Activated CD8-positive, alpha-beta T cell treated with anti-CD3 and anti-CD28 coated beads, Interleukin-2, amount 10 ng/mL, durations not matched to agents 7 days and 5 days (primary cell): ENCODE results near the gene SF3B3. TPM values are rescaled to one million over a fixed set of nuclear protein-coding genes. Genes with fewer than 3 reads are reported as not detected.
"Not testable (repeated sequence)": the region's sequence is repeated elsewhere in the genome, so short reads cannot be mapped to it uniquely, and the experiment has no call there.

Source experiments
- ATAC-seq: fragments of 150-1000 bp; cut with Tn5 transposase; one replicate; pipeline ENCODE4 v1.10.0; 2021; ENCODE audit warnings: moderate library complexity
- CTCF ChIA-PET: fragments of 350-600 bp; sonication (Branson Sonifier 250); formaldehyde crosslinking; loops from one replicate; lab custom pipeline; 2021; ENCODE audit warnings: antibody characterized with exemption; lab: Charles Lee
- POLR2A ChIA-PET: fragments of 350-600 bp; sonication (Branson Sonifier 250); formaldehyde crosslinking; loops from one replicate; lab custom pipeline; 2021; ENCODE audit warnings: antibody characterized with exemption; lab: Charles Lee
- DNase-seq: peaks from one replicate; pipeline ENCODE4 v3.0.0-alpha.2; 2020
- H3K27ac Mint-ChIP-seq: one replicate; pipeline ENCODE4 v1.8.0; 2021; ENCODE audit warnings: mild to moderate bottlenecking, mixed read lengths
- H3K27me3 Mint-ChIP-seq: one replicate; pipeline ENCODE4 v1.8.0; 2021; ENCODE audit warnings: low read depth, mixed read lengths
- H3K36me3 Mint-ChIP-seq: one replicate; pipeline ENCODE4 v1.8.0; 2021; ENCODE audit warnings: low read depth, mixed read lengths
- H3K4me1 Mint-ChIP-seq: one replicate; pipeline ENCODE4 v1.8.0; 2021; ENCODE audit warnings: low read depth, mixed read lengths
- H3K4me3 Mint-ChIP-seq: one replicate; pipeline ENCODE4 v1.8.0; 2021; ENCODE audit warnings: mild to moderate bottlenecking, mixed read lengths
- H3K9me3 Mint-ChIP-seq: one replicate; pipeline ENCODE4 v1.8.0; 2022; ENCODE audit warnings: mixed read lengths; ENCODE audit not compliant: insufficient read depth
- total RNA-seq, 2 experiments: library from RNA; stranded (reverse); gene quantifications; one replicate each; pipeline ENCODE4 v1.2.3, GENCODE V29; 2021

SF3B3 gene
- total RNA-seq, 2 experiments from 2014 or later: 399 to 420 TPM

GRCh38 chr16:70577256-70577698 is 53.7 kb downstream of the SF3B3 start:
- Mint-ChIP-seq H3K27me3 (no peaks in the 10 kb centered on the region), H3K4me1 (peaks cover 9% of the 10 kb centered on the region), H3K36me3 (peaks cover 32% of the 10 kb centered on the region), H3K27ac (no peak overlapping the region), H3K4me3 (no peak overlapping the region), H3K9me3 (no peaks in the 10 kb centered on the region)
- ChIA-PET POLR2A (no interaction called here), CTCF (interaction anchor here (1.9 kb wide), 1 partner anchor 68 kb away, joined by 4 read pairs; no protein-coding TSS in a partner anchor)
- ATAC-seq (no peak), DNase-seq (no peak)

DNA sequence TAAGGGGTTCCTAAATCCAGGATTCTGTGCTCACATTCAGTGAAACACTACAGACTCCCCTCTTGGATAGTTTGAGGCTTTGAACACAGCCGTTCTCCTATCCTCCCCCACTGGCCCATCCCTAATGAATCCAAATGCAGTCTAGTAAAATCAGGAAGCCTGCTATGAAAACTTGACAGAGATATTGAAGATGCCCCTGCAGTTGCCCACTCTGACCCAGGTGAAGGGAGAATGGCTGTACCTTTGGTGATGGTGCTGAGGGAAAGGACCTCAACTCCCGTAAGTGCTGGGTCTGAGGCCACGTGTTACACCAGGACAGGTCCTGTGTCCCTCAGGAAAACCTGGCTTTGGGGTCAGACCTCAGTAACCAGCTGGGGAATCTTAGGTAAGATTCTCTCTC is 54.4 kb downstream of the SF3B3 start:
- peaks cover 2% of the 10 kb centered on the region for H3K27me3 Mint-ChIP-seq
- H3K4me3 Mint-ChIP-seq: no peak overlapping the region
- no peak overlapping the region for H3K27ac Mint-ChIP-seq
- peaks cover 5% of the 10 kb centered on the region for H3K4me1 Mint-ChIP-seq
- ChIA-PET CTCF (interaction anchor here (1.7 kb wide), 1 partner anchor 193 kb away, joined by 3 read pairs; no protein-coding TSS in a partner anchor), POLR2A (interaction anchor here (0.6 to 1.0 kb wide), 2 partner anchors 9 to 191 kb away, joined by 3 to 4 read pairs; no protein-coding TSS in a partner anchor)
- DNase-seq: no peak
- peaks cover 25% of the 10 kb centered on the region for H3K36me3 Mint-ChIP-seq
- ATAC-seq: no peak
- no peaks in the 10 kb centered on the region for H3K9me3 Mint-ChIP-seq

- H3K27ac Mint-ChIP-seq: no peak overlapping the region
- peaks cover 2% of the 10 kb centered on the region for H3K27me3 Mint-ChIP-seq
- H3K4me3 Mint-ChIP-seq: no peak overlapping the region
- no peak for ATAC-seq
- no peaks in the 10 kb centered on the region for H3K9me3 Mint-ChIP-seq
- POLR2A ChIA-PET: no interaction called here
- peaks cover 3% of the 10 kb centered on the region for H3K4me1 Mint-ChIP-seq
- peaks cover 14% of the 10 kb centered on the region for H3K36me3 Mint-ChIP-seq
- CTCF ChIA-PET: interaction anchor here (1.7 kb wide), 1 partner anchor 192 kb away, joined by 3 read pairs; no protein-coding TSS in a partner anchor
- no peak for DNase-seq
Observed at GRCh38 chr16:70579248-70579647, 55.6 kb downstream of the SF3B3 start.

DNA sequence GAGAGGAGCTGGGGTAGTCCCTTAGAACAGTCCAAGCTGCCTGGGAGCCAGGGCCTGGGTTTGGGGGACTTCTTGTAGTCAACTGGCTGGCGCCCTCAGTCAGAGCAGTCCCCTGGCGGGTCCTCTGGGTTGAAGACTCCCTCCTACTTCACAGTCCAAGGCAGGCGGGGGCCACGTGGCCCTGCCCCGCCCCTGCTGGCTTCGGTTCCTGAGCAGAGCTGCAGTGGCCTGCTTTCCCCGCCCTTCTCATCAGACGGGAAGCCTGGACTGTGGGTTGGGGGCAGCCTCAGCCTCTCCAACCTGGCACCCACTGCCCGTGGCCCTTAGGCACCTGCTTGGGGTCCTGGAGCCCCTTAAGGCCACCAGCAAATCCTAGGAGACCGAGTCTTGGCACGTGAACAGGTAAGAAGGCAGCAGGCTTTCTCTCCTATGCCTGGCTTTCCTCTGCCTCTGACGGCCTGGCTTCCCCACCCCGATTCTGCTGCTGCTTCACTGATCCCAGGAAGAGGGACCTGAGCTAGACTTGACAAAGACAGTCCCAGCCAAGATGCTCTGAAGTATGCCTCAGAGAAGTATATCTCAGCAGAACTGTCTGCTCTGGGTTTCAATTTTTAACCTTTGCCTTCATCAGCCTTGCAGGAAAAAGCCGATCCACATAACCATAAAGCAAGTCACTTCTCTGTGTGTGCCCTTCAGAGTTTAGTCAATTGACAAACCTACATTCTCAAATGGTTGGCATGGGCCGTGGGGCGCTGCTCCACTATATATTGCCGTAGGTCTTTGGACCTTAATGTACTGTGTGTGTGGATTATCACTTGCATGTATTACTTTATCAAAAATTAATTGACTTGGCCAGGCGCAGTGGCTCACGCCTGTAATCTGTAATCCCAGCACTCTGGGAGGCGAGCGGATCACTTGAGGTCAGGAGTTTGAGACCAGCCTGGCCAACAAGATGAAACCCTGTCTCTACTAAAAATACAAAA is 56.3 kb downstream of the SF3B3 start:
- POLR2A ChIA-PET: no interaction called here
- Mint-ChIP-seq H3K4me3 (no peak overlapping the region), H3K27me3 (peaks cover 2% of the 10 kb centered on the region), H3K9me3 (no peaks in the 10 kb centered on the region), H3K36me3 (peaks cover 9% of the 10 kb centered on the region), H3K27ac (no peak overlapping the region), H3K4me1 (peaks cover 3% of the 10 kb centered on the region)
- CTCF ChIA-PET: interaction anchor here (1.7 kb wide), 1 partner anchor 191 kb away, joined by 3 read pairs; no protein-coding TSS in a partner anchor
- ATAC-seq: no peak
- DNase-seq: no peak

- ChIA-PET POLR2A (no interaction called here), CTCF (no interaction called here)
- Mint-ChIP-seq H3K4me3 (no peak overlapping the region), H3K9me3 (no peaks in the 10 kb centered on the region), H3K36me3 (no peaks in the 10 kb centered on the region), H3K4me1 (no peaks in the 10 kb centered on the region), H3K27ac (no peak overlapping the region), H3K27me3 (peaks cover 2% of the 10 kb centered on the region)
- ATAC-seq (no peak), DNase-seq (no peak)
Observed at GRCh38 chr16:70582280-70582978, 58.8 kb downstream of the SF3B3 start.

DNA sequence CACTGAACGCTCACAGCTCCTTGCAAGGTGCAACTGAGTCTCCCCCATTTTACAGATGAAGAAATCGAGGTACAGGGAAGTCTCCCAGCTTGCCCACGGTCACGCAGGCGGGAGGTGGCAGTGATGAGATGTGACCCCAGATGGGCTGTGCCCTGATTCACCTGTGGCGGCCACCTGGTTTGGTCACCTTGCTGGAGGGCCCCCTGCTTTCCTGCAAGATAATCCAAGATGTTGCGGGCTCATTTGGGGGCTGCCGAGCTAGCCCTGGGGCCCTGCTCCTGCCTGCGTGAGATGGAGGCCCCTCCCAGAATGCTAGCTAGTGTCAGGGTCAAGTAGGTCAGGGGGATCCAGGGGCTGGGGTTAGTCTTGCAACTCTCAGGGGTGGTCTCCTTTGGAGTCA is 63.1 kb downstream of the SF3B3 start:
- Mint-ChIP-seq H3K4me1 (no peaks in the 10 kb centered on the region), H3K9me3 (no peaks in the 10 kb centered on the region), H3K27me3 (peaks cover 2% of the 10 kb centered on the region), H3K4me3 (no peak overlapping the region), H3K27ac (no peak overlapping the region), H3K36me3 (no peaks in the 10 kb centered on the region)
- ATAC-seq (no peak), DNase-seq (no peak)
- ChIA-PET CTCF (no interaction called here), POLR2A (no interaction called here)

DNA sequence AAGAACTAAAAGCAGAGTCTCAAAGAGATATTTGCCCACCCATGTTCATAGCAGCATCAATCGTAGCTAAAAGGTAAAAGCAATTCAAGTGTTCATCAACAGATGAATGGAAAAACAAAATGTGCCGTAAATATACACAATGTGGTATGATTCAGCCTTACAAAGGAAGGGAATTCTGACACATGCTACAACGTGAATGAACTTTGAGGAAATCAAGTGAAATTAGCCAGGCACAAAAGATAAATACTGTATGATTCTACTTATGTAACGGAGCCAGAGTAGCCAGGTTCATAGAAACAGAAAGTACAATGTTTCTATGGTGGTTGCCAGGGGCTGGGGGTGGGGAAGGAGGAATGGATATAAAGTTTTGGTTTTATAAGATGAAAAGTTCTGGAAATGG is 64.9 kb downstream of the SF3B3 start:
- Mint-ChIP-seq H3K4me1 (no peaks in the 10 kb centered on the region), H3K9me3 (no peaks in the 10 kb centered on the region), H3K36me3 (no peaks in the 10 kb centered on the region), H3K27ac (no peak overlapping the region), H3K4me3 (no peak overlapping the region), H3K27me3 (no peaks in the 10 kb centered on the region)
- ChIA-PET POLR2A (no interaction called here), CTCF (no interaction called here)
- no peak for ATAC-seq
- DNase-seq: no peak

DNA sequence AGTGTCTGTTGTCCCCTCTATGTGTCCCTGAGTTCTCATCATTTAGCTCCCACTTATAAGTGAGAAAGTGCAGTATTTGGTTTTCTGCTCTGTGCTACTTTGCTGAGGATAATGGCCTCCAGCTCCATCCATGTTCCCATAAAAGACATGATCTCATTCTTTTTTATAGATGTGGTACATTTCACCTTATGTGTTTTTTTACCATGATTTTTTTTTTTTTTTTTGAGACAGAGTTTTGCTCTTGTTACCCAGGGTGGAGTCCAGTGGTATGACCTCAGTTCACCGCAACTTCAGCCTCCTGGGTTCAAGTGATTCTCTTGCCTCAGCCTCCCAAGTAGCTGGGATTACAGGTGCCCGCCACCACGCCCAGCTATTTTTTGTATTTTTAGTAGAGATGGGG is 65.8 kb downstream of the SF3B3 start:
- H3K36me3 Mint-ChIP-seq, H3K4me3 Mint-ChIP-seq, POLR2A ChIA-PET, CTCF ChIA-PET, ATAC-seq, H3K4me1 Mint-ChIP-seq, DNase-seq, H3K9me3 Mint-ChIP-seq, H3K27me3 Mint-ChIP-seq, H3K27ac Mint-ChIP-seq: not testable (repeated sequence)

DNA sequence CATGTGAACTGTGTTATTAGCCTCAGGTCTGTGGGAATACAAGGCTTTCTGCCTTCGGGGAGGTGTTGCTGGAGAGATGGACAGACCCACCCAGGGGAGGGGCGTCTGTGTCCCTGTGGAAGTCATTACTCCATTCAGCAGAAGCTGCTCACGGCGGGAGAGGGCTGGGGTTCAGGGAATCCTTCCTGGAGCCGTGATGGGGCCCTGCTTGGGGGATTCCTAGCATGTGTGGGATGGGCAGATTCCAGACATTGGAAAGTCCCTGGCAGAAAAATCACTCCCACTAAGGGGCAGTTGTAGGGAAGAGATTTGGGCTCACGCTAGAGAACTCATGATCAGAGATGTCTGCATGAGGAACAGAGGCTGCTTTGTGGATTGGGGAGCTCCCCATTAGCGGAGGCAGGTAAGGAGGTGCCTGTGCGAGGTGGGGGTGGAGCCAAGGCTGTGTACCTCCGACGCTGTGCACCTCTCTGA is 66.4 kb downstream of the SF3B3 start:
- POLR2A ChIA-PET: no interaction called here
- Mint-ChIP-seq H3K9me3 (no peaks in the 10 kb centered on the region), H3K36me3 (no peaks in the 10 kb centered on the region), H3K4me1 (no peaks in the 10 kb centered on the region), H3K27me3 (peaks cover 3% of the 10 kb centered on the region), H3K4me3 (no peak overlapping the region), H3K27ac (no peak overlapping the region)
- no peak for ATAC-seq
- CTCF ChIA-PET: no interaction called here
- DNase-seq: no peak

GRCh38 chr16:70590722-70591415 is 67.3 kb downstream of the SF3B3 start:
- no peaks in the 10 kb centered on the region for H3K36me3 Mint-ChIP-seq
- H3K27me3 Mint-ChIP-seq: peaks cover 3% of the 10 kb centered on the region
- no peak for ATAC-seq
- no peak overlapping the region for H3K4me3 Mint-ChIP-seq
- H3K4me1 Mint-ChIP-seq: no peaks in the 10 kb centered on the region
- H3K9me3 Mint-ChIP-seq: no peaks in the 10 kb centered on the region
- no peak overlapping the region for H3K27ac Mint-ChIP-seq
- no peak for DNase-seq
- POLR2A ChIA-PET: no interaction called here
- CTCF ChIA-PET: no interaction called here

DNA sequence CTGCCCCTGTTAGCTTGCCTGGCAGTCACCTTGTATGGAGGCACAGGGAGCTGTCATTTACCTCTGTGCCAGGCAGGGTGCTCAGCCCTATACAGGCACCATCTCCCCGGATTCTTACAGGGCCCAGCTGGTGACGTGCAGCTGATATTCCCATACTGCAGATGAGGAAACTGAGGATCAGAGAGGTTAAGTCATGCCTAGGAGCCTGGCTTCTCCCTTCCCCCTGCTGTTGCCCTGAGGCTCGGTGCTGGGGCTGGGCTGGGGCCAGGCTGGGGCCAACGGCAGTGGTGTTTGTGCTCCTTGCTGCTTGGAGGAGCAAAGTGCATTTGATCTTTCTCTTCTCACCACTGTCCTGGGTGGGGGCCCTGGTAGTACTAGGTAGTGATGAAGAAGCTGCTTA is 68.0 kb downstream of the SF3B3 start:
- DNase-seq: no peak
- no peak overlapping the region for H3K27ac Mint-ChIP-seq
- H3K27me3 Mint-ChIP-seq: peaks cover 3% of the 10 kb centered on the region
- H3K4me1 Mint-ChIP-seq: no peaks in the 10 kb centered on the region
- CTCF ChIA-PET: no interaction called here
- no peaks in the 10 kb centered on the region for H3K36me3 Mint-ChIP-seq
- H3K4me3 Mint-ChIP-seq: no peak overlapping the region
- POLR2A ChIA-PET: no interaction called here
- ATAC-seq: no peak
- H3K9me3 Mint-ChIP-seq: no peaks in the 10 kb centered on the region
